GM21723 (cell line): ENCODE measurements around the gene ZNF765.
"Not testable (repeated sequence)": the region's sequence is repeated elsewhere in the genome, so short reads cannot be mapped to it uniquely, and the experiment has no call there.

Experiments
- ATAC-seq: cut with Tn5 transposase; IDR thresholded peaks from one replicate; pipeline ENCODE4 v1.9.1; 2021; ENCODE audit warnings: mild to moderate bottlenecking, moderate library complexity; ENCODE audit not compliant: unreplicated experiment

The ZNF765 gene

GRCh38 chr19:53475470-53475869 lies 80.5 kb downstream of the ZNF765 start:
- ATAC-seq = not testable (repeated sequence)
